ENCODE measurements around the gene ZNF335. TPM values are rescaled to one million over a fixed set of nuclear protein-coding genes. Genes with fewer than 3 reads are reported as not detected.

Gene ZNF335
- total and polyA plus RNA-seq, 5 experiments from 2014 or later, result 6.4 to 56.2 (median 13.2) TPM

DNA sequence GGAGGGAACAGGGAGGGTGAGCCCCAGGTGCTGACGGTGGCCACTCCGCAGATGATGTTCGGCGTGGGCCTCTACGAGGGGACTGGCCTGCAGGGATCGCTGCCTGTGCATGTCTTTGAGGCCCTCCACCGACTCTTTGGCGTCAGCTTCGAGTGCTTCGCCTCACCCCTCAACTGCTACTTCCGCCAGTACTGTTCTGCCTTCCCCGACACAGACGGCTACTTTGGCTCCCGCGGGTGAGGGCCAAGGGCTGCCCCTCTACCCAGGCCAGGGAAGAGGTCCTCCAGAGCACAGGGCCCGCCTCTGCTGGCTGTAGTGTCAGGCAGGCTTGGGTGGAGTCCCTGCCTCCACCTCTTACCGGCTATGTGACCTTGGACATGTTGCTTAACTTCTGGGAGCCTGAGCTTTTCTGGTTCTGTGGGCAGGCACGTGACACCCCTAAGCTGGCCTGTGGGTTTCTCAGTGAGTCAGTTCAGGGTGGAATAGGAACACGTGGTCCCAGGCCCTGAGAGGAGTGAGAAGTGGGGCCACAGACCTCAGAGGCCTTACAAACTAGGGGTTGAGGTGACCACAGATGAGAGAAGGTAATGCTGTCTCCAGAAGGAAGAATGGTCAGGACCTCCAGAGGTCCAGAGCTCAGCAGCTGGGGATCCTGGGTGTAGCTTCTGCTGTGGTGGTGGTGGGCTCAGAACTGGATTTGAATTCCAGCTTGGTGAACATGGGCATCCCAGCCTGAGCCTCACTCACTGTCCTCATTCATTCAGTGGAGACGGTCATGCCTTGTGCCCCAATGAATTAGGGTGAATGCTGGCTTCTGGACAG, 25.6 kb downstream of the ZNF335 start:
- Mint-ChIP-seq H3K4me1 (peaks cover 0 to 28% (median 2%) of the 10 kb centered on the region in 4 donors), H3K4me3 (no peak overlapping the region), H3K9me3 (no peaks in the 10 kb centered on the region), H3K36me3 (peaks cover 3 to 76% (median 14%) of the 10 kb centered on the region in 3 donors), H3K27me3 (no peaks in the 10 kb centered on the region), H3K27ac (peak overlapping the region in 6 of 10 donors; percentile 34 to 84 (median 58))
- peak in 2 of 10 donors; percentile 31 to 45 for DNase-seq
- POLR2A ChIA-PET, result interaction anchor here (1.2 to 13.1 kb wide), 2 partner anchors 9 to 57 kb away, joined by 5 to 138 read pairs; partner anchors contain the start of gene PCIF1
- no peak for ATAC-seq

- peaks cover 0 to 28% (median 2%) of the 10 kb centered on the region in 4 donors for H3K4me1 Mint-ChIP-seq
- ATAC-seq (no peak), DNase-seq (no peak)
- peaks cover 3 to 72% (median 14%) of the 10 kb centered on the region in 3 donors for H3K36me3 Mint-ChIP-seq
- H3K27ac Mint-ChIP-seq, result peak overlapping the region in 5 of 10 donors; percentile 44 to 81 (median 50)
- POLR2A ChIA-PET, result interaction anchor here (13.1 kb wide), 1 partner anchor 9 kb away, joined by 138 read pairs; the partner anchor contains the start of gene PCIF1
- no peaks in the 10 kb centered on the region for H3K27me3 Mint-ChIP-seq
- no peaks in the 10 kb centered on the region for H3K9me3 Mint-ChIP-seq
- H3K4me3 Mint-ChIP-seq, result no peak overlapping the region
Observed at GRCh38 chr20:45945678-45946148, 26.3 kb downstream of the ZNF335 start.

DNA sequence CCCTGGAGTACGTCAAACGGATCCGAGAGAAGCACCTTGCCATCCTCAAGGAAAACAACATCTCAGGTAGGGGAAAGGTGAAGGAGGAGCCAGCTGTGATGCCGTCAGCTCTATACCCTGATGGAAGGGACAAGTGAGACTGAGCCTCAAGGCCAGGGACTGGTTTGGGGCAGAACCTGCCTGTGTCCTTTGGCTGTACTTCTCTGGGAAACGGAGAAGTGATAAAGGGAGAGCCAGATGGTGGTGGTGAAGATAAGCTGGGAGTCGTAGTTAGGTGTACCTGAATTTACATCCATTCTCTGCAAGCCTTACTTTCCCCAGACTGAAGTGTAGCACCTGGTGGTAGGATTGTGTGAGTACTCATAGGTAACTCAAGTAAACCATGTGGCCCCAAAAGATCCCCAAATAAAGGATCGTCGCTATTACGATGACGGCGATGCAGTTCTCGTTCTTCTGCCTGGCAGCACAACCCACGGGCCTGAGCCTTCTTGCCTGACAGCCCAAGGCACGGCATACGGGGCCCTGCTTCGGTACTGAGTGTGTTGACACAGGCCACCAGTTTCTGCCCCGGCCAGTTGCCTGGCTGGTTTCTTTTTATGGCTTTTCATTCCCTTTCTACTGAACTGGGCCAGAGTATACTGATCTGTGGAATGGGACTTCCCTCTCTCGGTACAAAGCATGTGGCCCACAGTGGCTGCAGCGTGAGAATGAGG, 26.9 kb downstream of the ZNF335 start:
- Mint-ChIP-seq H3K27me3 (no peaks in the 10 kb centered on the region), H3K4me1 (peaks cover 0 to 28% (median 2%) of the 10 kb centered on the region in 4 donors), H3K4me3 (no peak overlapping the region), H3K36me3 (peaks cover 3 to 70% (median 14%) of the 10 kb centered on the region in 3 donors), H3K27ac (peak overlapping the region in 8 of 10 donors; percentile 4 to 81 (median 42)), H3K9me3 (no peaks in the 10 kb centered on the region)
- ATAC-seq, result no peak
- POLR2A ChIA-PET, result interaction anchor here (1.7 to 13.1 kb wide), 3 partner anchors 8 to 64 kb away, joined by 4 to 138 read pairs (median 6); partner anchors contain the start of genes PCIF1, ZNF335 and ZSWIM1
- no peak for DNase-seq

- POLR2A ChIA-PET, result interaction anchor here (1.7 to 13.1 kb wide), 4 partner anchors 7 to 63 kb away, joined by 4 to 138 read pairs (median 10); partner anchors contain the start of genes PCIF1, ZNF335 and ZSWIM1
- Mint-ChIP-seq H3K27me3 (no peaks in the 10 kb centered on the region), H3K4me1 (peaks cover 0 to 28% (median 4%) of the 10 kb centered on the region in 4 donors), H3K9me3 (no peaks in the 10 kb centered on the region), H3K27ac (peak overlapping the region in 6 of 10 donors; percentile 14 to 77 (median 31)), H3K36me3 (peaks cover 3 to 74% (median 14%) of the 10 kb centered on the region in 3 donors), H3K4me3 (no peak overlapping the region)
- DNase-seq, result peak in 1 of 10 donors; percentile 48
- no peak for ATAC-seq
Observed at GRCh38 chr20:45944151-45944964, 27.6 kb downstream of the ZNF335 start.

DNA sequence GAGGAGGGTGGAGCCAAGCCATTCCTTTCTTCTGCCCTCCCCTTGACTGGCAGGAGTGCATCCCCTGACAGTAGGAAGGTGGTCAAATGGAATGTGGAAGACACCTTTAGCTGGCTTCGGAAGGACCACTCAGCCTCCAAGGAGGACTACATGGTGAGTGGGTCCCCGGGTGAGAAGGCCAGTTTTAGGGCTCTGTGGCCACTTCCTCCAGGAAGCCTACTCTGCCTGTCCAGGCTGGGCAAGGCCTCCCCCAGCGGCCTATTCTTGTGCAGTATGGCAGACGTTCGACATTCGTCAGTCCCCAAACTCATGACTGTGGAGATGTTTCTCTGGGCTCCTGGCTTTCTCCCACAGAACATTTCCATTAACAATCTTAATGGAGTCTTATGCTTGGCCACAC, 28.4 kb downstream of the ZNF335 start:
- H3K27me3 Mint-ChIP-seq, result no peaks in the 10 kb centered on the region
- peak overlapping the region in 2 of 10 donors; percentile 29 to 33 for H3K27ac Mint-ChIP-seq
- peaks cover 3 to 74% (median 10%) of the 10 kb centered on the region in 3 donors for H3K36me3 Mint-ChIP-seq
- no peaks in the 10 kb centered on the region for H3K9me3 Mint-ChIP-seq
- peaks cover 2 to 26% (median 4%) of the 10 kb centered on the region in 4 donors for H3K4me1 Mint-ChIP-seq
- DNase-seq (peak in 1 of 10 donors; percentile 54), ATAC-seq (no peak)
- POLR2A ChIA-PET, result interaction anchor here (1.7 to 13.1 kb wide), 5 partner anchors 7 to 63 kb away, joined by 4 to 138 read pairs (median 6); partner anchors contain the start of genes CTSA, NEURL2, PCIF1 and ZNF335
- H3K4me3 Mint-ChIP-seq, result no peak overlapping the region

DNA sequence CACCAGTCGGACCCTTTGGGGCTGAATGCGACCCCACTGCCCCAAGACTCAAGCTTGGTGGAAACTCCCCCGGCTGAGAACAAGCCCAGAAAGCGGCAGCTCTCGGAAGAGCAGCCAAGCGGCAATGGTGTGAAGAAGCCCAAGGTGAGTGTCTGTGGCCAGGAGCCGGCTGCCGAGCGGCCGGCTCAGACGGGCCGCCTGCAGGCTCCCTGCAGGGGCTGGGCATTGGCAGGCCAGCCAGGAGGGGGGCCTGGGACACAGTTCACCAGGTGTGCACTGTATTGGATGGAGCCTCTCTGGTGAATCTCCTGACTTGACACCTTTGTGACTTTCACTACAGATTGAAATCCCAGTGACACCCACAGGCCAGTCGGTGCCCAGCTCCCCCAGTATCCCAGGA, 31.5 kb downstream of the ZNF335 start:
- Mint-ChIP-seq H3K27ac (no peak overlapping the region), H3K36me3 (peaks cover 3 to 64% (median 11%) of the 10 kb centered on the region in 3 donors), H3K27me3 (no peaks in the 10 kb centered on the region), H3K4me3 (no peak overlapping the region), H3K9me3 (no peaks in the 10 kb centered on the region), H3K4me1 (peaks cover 12 to 31% (median 25%) of the 10 kb centered on the region in 4 donors)
- POLR2A ChIA-PET, result interaction anchor here (0.6 to 9.8 kb wide), 4 partner anchors 8 to 50 kb away, joined by 3 to 138 read pairs (median 4); no protein-coding TSS in a partner anchor
- DNase-seq (no peak), ATAC-seq (no peak)

DNA sequence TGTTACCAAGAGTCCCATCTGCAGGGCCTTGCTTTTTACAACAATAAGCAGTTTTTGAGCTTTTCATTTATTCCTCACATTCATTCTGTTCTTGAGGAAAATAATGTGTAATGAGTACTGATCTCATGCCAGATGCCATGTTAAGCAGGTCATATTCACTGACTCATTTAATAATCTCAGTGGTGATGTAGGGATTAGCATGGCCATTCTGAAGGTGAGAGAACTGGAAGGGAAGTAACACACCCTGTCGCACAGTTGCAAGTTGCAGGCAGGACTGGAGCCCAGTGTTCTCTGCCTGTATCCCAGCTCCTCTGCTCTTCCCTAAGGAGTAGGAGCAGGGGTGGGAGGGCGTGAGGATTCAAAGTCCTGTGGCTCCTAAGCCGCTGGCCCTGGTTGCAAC, 31.9 kb downstream of the ZNF335 start:
- no peaks in the 10 kb centered on the region for H3K9me3 Mint-ChIP-seq
- H3K36me3 Mint-ChIP-seq, result peaks cover 3 to 60% (median 7%) of the 10 kb centered on the region in 3 donors
- no peaks in the 10 kb centered on the region for H3K27me3 Mint-ChIP-seq
- POLR2A ChIA-PET, result interaction anchor here (0.6 to 9.8 kb wide), 3 partner anchors 9 to 30 kb away, joined by 3 to 138 read pairs (median 5); no protein-coding TSS in a partner anchor
- no peak overlapping the region for H3K4me3 Mint-ChIP-seq
- DNase-seq (peak in 1 of 10 donors; percentile 8), ATAC-seq (no peak)
- H3K4me1 Mint-ChIP-seq, result peaks cover 12 to 31% (median 24%) of the 10 kb centered on the region in 4 donors
- peak overlapping the region in 3 of 10 donors; percentile 58 to 85 (median 68) for H3K27ac Mint-ChIP-seq

DNA sequence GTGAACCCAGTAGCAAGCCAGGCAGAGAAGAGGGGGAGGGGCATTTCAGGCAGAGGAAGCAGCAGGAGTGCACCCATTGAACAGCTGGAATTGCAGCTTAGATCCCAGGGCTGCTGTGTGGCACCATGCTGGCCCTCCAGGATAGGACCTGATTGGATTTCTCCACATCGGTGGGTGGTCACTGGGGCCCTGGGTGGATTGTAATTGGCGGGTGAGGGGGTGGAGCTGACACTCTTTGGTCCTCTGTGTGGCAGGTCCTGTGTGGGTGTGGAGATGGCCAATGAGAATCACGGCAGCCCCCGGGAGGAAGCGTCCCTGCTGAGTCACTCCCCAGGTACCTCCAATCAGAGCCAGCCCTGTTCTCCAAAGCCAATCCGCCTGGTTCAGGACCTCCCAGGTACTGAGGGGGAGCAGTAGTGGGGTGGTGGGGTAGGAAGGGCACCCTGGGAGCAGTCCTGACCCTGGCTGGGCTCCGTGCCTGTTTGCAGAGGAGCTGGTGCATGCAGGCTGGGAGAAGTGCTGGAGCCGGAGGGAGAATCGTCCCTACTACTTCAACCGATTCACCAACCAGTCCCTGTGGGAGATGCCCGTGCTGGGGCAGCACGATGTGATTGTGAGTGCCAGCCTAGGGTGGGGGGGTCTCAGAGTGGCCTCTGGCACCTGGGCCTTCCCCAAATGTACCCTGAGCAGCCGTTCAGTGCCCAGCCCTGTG, 33.1 kb downstream of the ZNF335 start:
- Mint-ChIP-seq H3K27me3 (no peaks in the 10 kb centered on the region), H3K9me3 (no peaks in the 10 kb centered on the region), H3K36me3 (peaks cover under 1 to 49% (median 4%) of the 10 kb centered on the region in 3 donors), H3K4me3 (peak overlapping the region in 1 of 10 donors; percentile 45), H3K27ac (peak overlapping the region in 7 of 10 donors; percentile 6 to 90 (median 85)), H3K4me1 (peaks cover 13 to 31% (median 22%) of the 10 kb centered on the region in 4 donors)
- ATAC-seq (no peak), DNase-seq (peak in 1 of 10 donors; percentile 60)
- POLR2A ChIA-PET, result interaction anchor here (0.7 to 9.8 kb wide), 7 partner anchors 10 to 116 kb away, joined by 3 to 216 read pairs (median 8); partner anchors contain the start of genes CTSA, NEURL2, ZNF335 and ZSWIM1

- DNase-seq (peak in 2 of 10 donors; percentile 14 to 39), ATAC-seq (no peak)
- Mint-ChIP-seq H3K36me3 (peaks cover 0 to 37% (median 4%) of the 10 kb centered on the region in 3 donors), H3K4me3 (peak overlapping the region in 8 of 10 donors; percentile 36 to 79 (median 72)), H3K27me3 (no peaks in the 10 kb centered on the region), H3K9me3 (no peaks in the 10 kb centered on the region), H3K4me1 (peaks cover 13 to 40% (median 27%) of the 10 kb centered on the region in 4 donors), H3K27ac (peak overlapping the region; percentile 84 to 92 (median 88))
- POLR2A ChIA-PET, result interaction anchor here (1.2 to 9.8 kb wide), 7 partner anchors 11 to 146 kb away, joined by 3 to 216 read pairs (median 71); partner anchors contain the start of genes ACOT8, CTSA, DNTTIP1 and NEURL2
Observed at GRCh38 chr20:45937765-45938164, 34.2 kb downstream of the ZNF335 start.

GRCh38 chr20:45935416-45936046, 36.5 kb downstream of the ZNF335 start:
- H3K36me3 Mint-ChIP-seq, result peaks cover 0 to 32% (median 4%) of the 10 kb centered on the region in 3 donors
- DNase-seq (peak in 1 of 10 donors; percentile 9), ATAC-seq (peak; percentile 11 to 14)

More at GRCh38 chr20:45935416-45936046, 36.5 kb downstream of the ZNF335 start:
- H3K4me1 Mint-ChIP-seq, result peaks cover 13 to 45% (median 27%) of the 10 kb centered on the region in 4 donors
- H3K9me3 Mint-ChIP-seq, result no peaks in the 10 kb centered on the region
- peak overlapping the region; percentile 94 to 100 (median 99) for H3K27ac Mint-ChIP-seq
- POLR2A ChIA-PET, result interaction anchor here (0.6 to 9.8 kb wide), 39 partner anchors 10 to 964 kb away, joined by 3 to 216 read pairs (median 5); partner anchors contain the start of genes ACOT8, CTSA, DNTTIP1 and ELMO2
- H3K4me3 Mint-ChIP-seq, result peak overlapping the region; percentile 87 to 99 (median 94)
- no peaks in the 10 kb centered on the region for H3K27me3 Mint-ChIP-seq
